Measurements from ENCODE around the gene SARDH. TPM values are rescaled to one million over a fixed set of nuclear protein-coding genes. Genes with fewer than 3 reads are reported as not detected.

Gene SARDH
- total and polyA plus RNA-seq, 2 donors (not counting 3 experiments of a cell fraction or from before 2014, with no cell fraction given), result 0.19 to 0.44 TPM

DNA sequence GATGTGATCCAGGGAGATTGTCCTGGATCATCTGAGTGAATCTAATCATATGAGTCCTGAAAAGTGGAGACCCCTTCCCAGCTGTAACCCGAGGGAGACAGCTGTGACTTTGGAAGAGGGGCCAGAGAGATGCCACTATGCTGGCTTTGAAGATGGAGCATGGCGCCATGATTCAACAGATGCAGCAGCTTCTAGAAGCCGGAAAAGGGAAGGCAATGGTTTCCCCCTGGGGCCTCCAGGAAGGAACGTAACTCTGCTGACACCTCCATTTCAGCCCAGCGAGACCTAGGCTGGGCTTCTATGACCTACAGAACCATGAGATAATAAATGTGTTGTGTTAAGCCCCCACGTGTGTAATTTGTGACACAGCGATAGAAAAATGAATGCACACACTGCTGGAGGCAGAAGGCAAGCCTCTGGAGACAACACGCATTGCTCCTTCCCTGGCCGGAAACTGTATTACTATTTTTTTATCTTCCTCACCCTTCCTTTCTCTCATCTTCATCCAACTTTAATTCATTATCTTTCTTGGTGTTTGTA is 16.6 kb upstream of the SARDH start:
- Histone ChIP-seq H3K4me1 (ENCODE audit: control insufficient read depth, extremely low read depth, insufficient read depth, low read length) (no peaks in the 10 kb centered on the region), H3K79me2 (ENCODE audit: control insufficient read depth, insufficient read depth, low read length) (no peaks in the 10 kb centered on the region), H3K9me3 (replicated peaks; ENCODE audit: control insufficient read depth, insufficient read depth, low read length) (no peaks in the 10 kb centered on the region), H2AFZ (ENCODE audit: low read depth, low read length) (no peak overlapping the region), H3K27ac (ENCODE audit: insufficient read depth, low read depth, low read length) (no peak overlapping the region), H3K9ac (replicated peaks; ENCODE audit: extremely low read depth, insufficient read depth, low read length) (no peak overlapping the region), H4K20me1 (replicated peaks; ENCODE audit: control insufficient read depth, extremely low read depth, insufficient read depth, low read length) (no peaks in the 10 kb centered on the region), H3K27me3 (ENCODE audit: control insufficient read depth in 2 of 2, insufficient read depth in 2 of 2, low read length in 2 of 2) (peaks cover 4% of the 10 kb centered on the region in 2 experiments), H3K4me2 (ENCODE audit: insufficient read depth, low read length) (no peak overlapping the region), H3K9me1 (replicated peaks; ENCODE audit: control insufficient read depth, extremely low read depth, insufficient read depth, low read length) (no peaks in the 10 kb centered on the region), H3K4me3 (replicated peaks in 1 of 3; ENCODE audit: insufficient read depth in 1 of 3, low read depth in 1 of 3, low read length in 3 of 3) (no peak overlapping the region), H3K36me3 (ENCODE audit: control insufficient read depth in 2 of 2, extremely low read depth in 1 of 2, insufficient read depth in 2 of 2, low read length in 2 of 2) (no peaks in the 10 kb centered on the region)
- DNase-seq (ENCODE audit: low read depth, low spot score) (no peak), FAIRE-seq (no peak)
- no TSS peak for BruUV-seq (replicated peaks)
- CTCF ChIA-PET, result interaction anchor here (2.9 kb wide), 1 partner anchor 12 kb away, joined by 12 read pairs; no protein-coding TSS in a partner anchor
- intact Hi-C loops (cut with micrococcal nuclease), result no loop called here
- dilution Hi-C loops (cut with MboI; ENCODE audit: extremely low pct_ligation_motif_present, low sequenced_read_pairs), result no loop called here
- POLR2A ChIA-PET, result no interaction called here
- TF ChIP-seq, protein P1, sequence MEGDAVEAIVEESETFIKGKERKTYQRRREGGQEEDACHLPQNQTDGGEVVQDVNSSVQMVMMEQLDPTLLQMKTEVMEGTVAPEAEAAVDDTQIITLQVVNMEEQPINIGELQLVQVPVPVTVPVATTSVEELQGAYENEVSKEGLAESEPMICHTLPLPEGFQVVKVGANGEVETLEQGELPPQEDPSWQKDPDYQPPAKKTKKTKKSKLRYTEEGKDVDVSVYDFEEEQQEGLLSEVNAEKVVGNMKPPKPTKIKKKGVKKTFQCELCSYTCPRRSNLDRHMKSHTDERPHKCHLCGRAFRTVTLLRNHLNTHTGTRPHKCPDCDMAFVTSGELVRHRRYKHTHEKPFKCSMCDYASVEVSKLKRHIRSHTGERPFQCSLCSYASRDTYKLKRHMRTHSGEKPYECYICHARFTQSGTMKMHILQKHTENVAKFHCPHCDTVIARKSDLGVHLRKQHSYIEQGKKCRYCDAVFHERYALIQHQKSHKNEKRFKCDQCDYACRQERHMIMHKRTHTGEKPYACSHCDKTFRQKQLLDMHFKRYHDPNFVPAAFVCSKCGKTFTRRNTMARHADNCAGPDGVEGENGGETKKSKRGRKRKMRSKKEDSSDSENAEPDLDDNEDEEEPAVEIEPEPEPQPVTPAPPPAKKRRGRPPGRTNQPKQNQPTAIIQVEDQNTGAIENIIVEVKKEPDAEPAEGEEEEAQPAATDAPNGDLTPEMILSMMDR (IDR thresholded peaks at IDR 0.05; ENCODE audit: extremely low read depth in 1 of 2, insufficient read depth in 1 of 2, low read depth in 1 of 2, low read length in 2 of 2), result no peak
- no peak for TF ChIP-seq GATA2 (IDR thresholded peaks at IDR 0.05; ENCODE audit: insufficient read depth, insufficient read length, low read depth, low read length)
- TF ChIP-seq, protein P2, sequence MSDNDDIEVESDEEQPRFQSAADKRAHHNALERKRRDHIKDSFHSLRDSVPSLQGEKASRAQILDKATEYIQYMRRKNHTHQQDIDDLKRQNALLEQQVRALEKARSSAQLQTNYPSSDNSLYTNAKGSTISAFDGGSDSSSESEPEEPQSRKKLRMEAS (IDR thresholded peaks at IDR 0.05; ENCODE audit: insufficient read depth, insufficient read length), result no peak
- TF ChIP-seq POLR2AphosphoS5 (IDR thresholded peaks at IDR 0.05; ENCODE audit: insufficient read depth, low read depth, low read length), result no peak
- TF ChIP-seq MYC (IDR thresholded peaks at IDR 0.05; ENCODE audit: low read depth, low read length), result no peak
- no peak for TF ChIP-seq JUN (IDR thresholded peaks at IDR 0.05; ENCODE audit: borderline replicate concordance, insufficient read depth, insufficient read length, low read depth)
- no peak for TF ChIP-seq POLR2A (IDR thresholded peaks at IDR 0.05; ENCODE audit: low read depth, low read length)
- TF ChIP-seq FOS (IDR thresholded peaks at IDR 0.05; ENCODE audit: borderline replicate concordance, insufficient read depth, low read length), result no peak
- no peak for TF ChIP-seq EZH2 (IDR thresholded peaks at IDR 0.05; ENCODE audit: borderline replicate concordance, low read depth, low read length, severe bottlenecking)
